HCT116 (cell line): ENCODE data around the gene PDE6D. TPM values are rescaled to one million over a fixed set of nuclear protein-coding genes. Genes with fewer than 3 reads are reported as not detected.

Experiments
- ATAC-seq: fragments of 200-7000 bp; cut with Tn5 transposase; 2 replicates; pipeline ENCODE4 v1.9.1; 2020; ENCODE audit warnings: mild to moderate bottlenecking, moderate library complexity
- BruUV-seq: library from RNA; stranded (reverse); fragments of 400-500 nt; replicated peaks from 2 replicates; lab custom pipeline; 2021; lab: Mats Ljungman, UMichigan
- CTCF ChIA-PET: fragments of 300-600 bp; sonication (Branson Sonifier 250); formaldehyde crosslinking; loops from one replicate; lab custom pipeline; 2021; ENCODE audit warnings: antibody characterized with exemption; lab: Charles Lee
- POLR2A ChIA-PET: fragments of 300-600, 350-600 bp; sonication (Branson Sonifier 250); formaldehyde crosslinking; loops from one replicate; lab custom pipeline; 2021; ENCODE audit warnings: antibody characterized with exemption; lab: Charles Lee
- RAD21 ChIA-PET, 2 experiments: fragments of 300-600 bp; sonication (Branson Sonifier 250); formaldehyde crosslinking; loops; one replicate each; lab custom pipeline; 2023; ENCODE audit warnings: low total read pairs in 2 of 2; ENCODE audit not compliant: uncharacterized antibody in 2 of 2, unreplicated experiment in 2 of 2, low non-redundant PET in 1 of 2; lab: Charles Lee
- DNase-seq: peaks from one replicate; pipeline ENCODE4 v3.0.0-alpha.2; 2010; ENCODE audit warnings: low read depth, low spot score
- H2AFZ ChIP-seq: fragments of 200-600 bp; shearing (Covaris generic), sonication (generic); 2 replicates; pipeline ENCODE4 v1.6.1; 2017; ENCODE audit warnings: low read depth, mixed run types, mixed read lengths, antibody characterized with exemption, low read length; ENCODE audit not compliant: poor library complexity, severe bottlenecking
- H3K27ac ChIP-seq: 2 replicates; pipeline ENCODE4 v1.5.1; 2012; ENCODE audit warnings: low read depth, low read length
- H3K27me3 ChIP-seq: fragments of 200-600 bp; sonication (generic); 2 replicates; pipeline ENCODE4 v1.6.1; 2016; ENCODE audit warnings: mixed run types, low read length, mixed read lengths; ENCODE audit not compliant: insufficient read depth
- H3K36me3 ChIP-seq, 2 experiments: fragments of 200-500 bp in 1 of 2; fragments of 200-600 bp in 1 of 2; sonication (Bioruptor generic) in 1 of 2; sonication (generic) in 1 of 2; 2 replicates each; pipeline versions ENCODE4 v1.5.1 to v1.6.1; 2014 to 2016; ENCODE audit warnings: low read length in 2 of 2, inconsistent platforms in 1 of 2, mixed read lengths in 1 of 2, mixed run types in 1 of 2; ENCODE audit not compliant: insufficient read depth in 2 of 2, control insufficient read depth in 1 of 2
- H3K4me1 ChIP-seq, 2 experiments: fragments of 200-600 bp in 1 of 2; sonication (generic) in 1 of 2; 2 replicates each; pipeline versions ENCODE4 v1.5.1 to v1.6.1; 2012 to 2017; ENCODE audit warnings: low read length in 2 of 2, inconsistent platforms in 1 of 2, mild to moderate bottlenecking in 1 of 2, mixed read lengths in 1 of 2, mixed run types in 1 of 2, moderate library complexity in 1 of 2; ENCODE audit not compliant: insufficient read depth in 2 of 2, control insufficient read depth in 1 of 2
- H3K4me2 ChIP-seq: fragments of 200-600 bp; sonication (generic); 2 replicates; pipeline ENCODE4 v1.6.1; 2017; ENCODE audit warnings: mixed run types, low read length, mixed read lengths
- H3K4me3 ChIP-seq, 2 experiments: fragments of 200-600 bp in 1 of 2; sonication (generic) in 1 of 2; replicated peaks in 1 of 2; 2 replicates each; pipeline ENCODE4 v1.5.1; 2011 to 2016; ENCODE audit warnings: low read length in 2 of 2, control low read depth in 1 of 2, low read depth in 1 of 2, mild to moderate bottlenecking in 1 of 2, mixed read lengths in 1 of 2, mixed run types in 1 of 2
- H3K79me2 ChIP-seq: fragments of 200-600 bp; sonication (generic); 2 replicates; pipeline ENCODE4 v1.6.1; 2017; ENCODE audit warnings: mild to moderate bottlenecking, mixed run types, low read length, moderate library complexity, mixed read lengths; ENCODE audit not compliant: insufficient read depth
- H3K9ac ChIP-seq: fragments of 200-600 bp; sonication (generic); 2 replicates; pipeline ENCODE4 v1.6.1; 2016; ENCODE audit warnings: low read length, mixed read lengths
- H3K9me2 ChIP-seq: fragments of 200-600 bp; sonication (generic), shearing (Covaris generic); 2 replicates; pipeline ENCODE4 v1.6.1; 2017; ENCODE audit warnings: mixed run types, mild to moderate bottlenecking, moderate library complexity; ENCODE audit not compliant: insufficient read depth
- H3K9me3 ChIP-seq, 2 experiments: fragments of 200-500 bp in 1 of 2; fragments of 200-600 bp in 1 of 2; sonication (Bioruptor generic) in 1 of 2; sonication (generic) in 1 of 2; 2 replicates each; pipeline ENCODE4 v1.6.1; 2014 to 2017; ENCODE audit warnings: low read length in 2 of 2, mixed read lengths in 2 of 2, inconsistent platforms in 1 of 2, low read depth in 1 of 2, mild to moderate bottlenecking in 1 of 2, mixed run types in 1 of 2, moderate library complexity in 1 of 2; ENCODE audit not compliant: control insufficient read depth in 1 of 2, insufficient read depth in 1 of 2
- H4K20me1 ChIP-seq: fragments of 200-600 bp; sonication (generic), shearing (Covaris generic); 2 replicates; pipeline ENCODE4 v1.6.1; 2017; ENCODE audit warnings: mixed run types, mild to moderate bottlenecking, moderate library complexity; ENCODE audit not compliant: insufficient read depth
- CBX3 ChIP-seq: IDR thresholded peaks from 2 replicates; pipeline ENCODE4 v1.6.1; 2012; ENCODE audit warnings: low read depth
- EZH2 ChIP-seq: fragments of 200-600 bp; sonication (generic); IDR thresholded peaks from 2 replicates; pipeline ENCODE4 v1.6.1; 2017; ENCODE audit warnings: antibody characterized with exemption, mixed run types
- POLR2AphosphoS5 ChIP-seq: IDR thresholded peaks from 2 replicates; pipeline ENCODE4 v1.6.1; 2011; ENCODE audit warnings: mild to moderate bottlenecking, low read depth, low read length, moderate library complexity
- RAD21 ChIP-seq: IDR thresholded peaks from 2 replicates; pipeline ENCODE4 v1.6.1; 2012; ENCODE audit warnings: low read depth, mild to moderate bottlenecking
- TCF7L2 ChIP-seq: IDR thresholded peaks from 2 replicates; pipeline ENCODE4 v1.7.0; 2011; ENCODE audit warnings: borderline replicate concordance, inconsistent platforms; ENCODE audit not compliant: insufficient read depth, insufficient read length; ENCODE audit errors: extremely low read depth
- YY1 ChIP-seq: IDR thresholded peaks from 2 replicates; pipeline ENCODE4 v1.6.1; 2011; ENCODE audit warnings: low read length, low read depth, moderate library complexity, mild to moderate bottlenecking; ENCODE audit not compliant: insufficient replicate concordance; ENCODE audit errors: extremely low read depth
- ZFX ChIP-seq: fragments of 450-650 bp; IDR thresholded peaks from 2 replicates; pipeline ENCODE4 v1.6.1; 2017
- intact Hi-C: fragments of 100-400 bp; cut with micrococcal nuclease; formaldehyde crosslinking; loops from 2 replicates; pipeline ENCODE4 v1.10.0; 2022
- total RNA-seq: library from RNA; stranded (reverse); gene quantifications from one replicate; pipeline ENCODE4 v1.2.1, GENCODE V29; 2021; ENCODE audit not compliant: unreplicated experiment
- TF ChIP-seq, protein P1 (sequence below): IDR thresholded peaks from 2 replicates; pipeline ENCODE4 v1.6.1; 2012; ENCODE audit warnings: low read depth
- TF ChIP-seq, protein P2 (sequence below), 3 experiments: fragments of 200-600 bp in 1 of 3; sonication (generic) in 1 of 3; IDR thresholded peaks in 2 of 3; conservative IDR thresholded peaks in 1 of 3; 2 replicates each; pipeline ENCODE4 v1.5.1; 2012 to 2017; ENCODE audit warnings: low read depth in 2 of 3, low read length in 2 of 3, antibody characterized with exemption in 1 of 3, borderline replicate concordance in 1 of 3, control low read depth in 1 of 3, mild to moderate bottlenecking in 1 of 3, mixed read lengths in 1 of 3, mixed run types in 1 of 3, moderate library complexity in 1 of 3; ENCODE audit not compliant: insufficient read depth in 1 of 3

PDE6D gene
- total RNA-seq, 1 experiment from 2014 or later = 26.6 TPM

DNA sequence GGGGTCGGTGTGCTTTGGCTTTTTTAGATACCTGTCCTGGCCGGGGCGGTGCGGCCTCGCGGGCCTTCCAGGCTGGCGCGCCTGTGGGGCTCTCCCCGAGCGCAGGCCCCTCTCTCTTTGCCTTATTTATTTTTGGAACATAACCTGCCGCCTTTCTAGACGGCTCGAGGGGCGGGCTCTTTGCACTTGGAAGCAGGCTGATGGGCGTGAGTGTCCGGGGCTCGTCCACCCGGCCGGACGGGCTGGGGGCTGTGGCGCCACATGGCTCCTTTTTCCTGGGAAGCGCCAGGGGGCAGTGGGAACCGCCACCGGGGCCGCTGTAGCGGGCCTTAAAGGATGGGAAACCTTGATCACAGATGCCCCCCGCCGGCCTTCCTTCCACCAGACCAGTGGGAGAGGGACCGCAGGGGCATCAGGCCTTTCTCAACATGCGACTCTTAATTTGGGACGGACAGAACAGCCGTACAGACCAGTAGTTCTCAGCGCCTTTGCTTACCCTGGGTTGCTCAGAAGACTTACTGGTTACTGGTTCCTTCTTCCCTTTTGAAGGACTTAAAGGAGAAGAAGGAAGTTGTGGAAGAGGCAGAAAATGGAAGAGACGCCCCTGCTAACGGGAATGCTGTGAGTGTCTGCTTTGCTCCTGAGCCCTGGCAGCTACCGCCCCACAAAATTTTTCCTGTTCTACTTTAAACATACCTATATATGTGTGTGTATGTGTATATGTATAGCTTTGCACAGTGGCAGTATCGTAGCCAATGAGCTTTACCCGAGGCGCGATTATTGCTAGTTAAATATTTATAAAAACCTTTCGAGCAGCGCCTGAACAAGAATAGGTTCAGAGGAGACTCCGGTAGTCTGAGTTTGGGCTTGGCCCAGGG, 70.0 kb downstream of the PDE6D start:
- TF ChIP-seq ZFX (peak; percentile 21; the same call in 1 of the 2 replicates), CBX3 (no peak)
- H3K9me2 ChIP-seq = no peaks in the 10 kb centered on the region
- H3K36me3 ChIP-seq = peaks cover 19 to 38% of the 10 kb centered on the region in 2 experiments
- H3K27ac ChIP-seq = peak overlapping the region; percentile 99
- no peak for DNase-seq
- no TSS peak for BruUV-seq
- no peak for ATAC-seq
- no peak overlapping the region for H2AFZ ChIP-seq
- H3K9ac ChIP-seq = peak overlapping the region; percentile 94
- H3K4me1 ChIP-seq = peaks cover 18 to 61% of the 10 kb centered on the region in 2 experiments
- ChIA-PET POLR2A (interaction anchor here (1.1 to 6.5 kb wide), 2 partner anchors 38 to 45 kb away, joined by 3 to 50 read pairs; no protein-coding TSS in a partner anchor), CTCF (no interaction called here), RAD21 (no interaction called here)
- H3K4me3 ChIP-seq = peak overlapping the region; percentile 69 to 94
- no peaks in the 10 kb centered on the region for H3K9me3 ChIP-seq
- intact Hi-C loops = no loop called here
- no peaks in the 10 kb centered on the region for H3K27me3 ChIP-seq
- peak overlapping the region; percentile 93 for H3K4me2 ChIP-seq
- H4K20me1 ChIP-seq = peaks cover 31% of the 10 kb centered on the region; the same call in 1 of the 2 replicates
- H3K79me2 ChIP-seq = peaks cover 52% of the 10 kb centered on the region

DNA sequence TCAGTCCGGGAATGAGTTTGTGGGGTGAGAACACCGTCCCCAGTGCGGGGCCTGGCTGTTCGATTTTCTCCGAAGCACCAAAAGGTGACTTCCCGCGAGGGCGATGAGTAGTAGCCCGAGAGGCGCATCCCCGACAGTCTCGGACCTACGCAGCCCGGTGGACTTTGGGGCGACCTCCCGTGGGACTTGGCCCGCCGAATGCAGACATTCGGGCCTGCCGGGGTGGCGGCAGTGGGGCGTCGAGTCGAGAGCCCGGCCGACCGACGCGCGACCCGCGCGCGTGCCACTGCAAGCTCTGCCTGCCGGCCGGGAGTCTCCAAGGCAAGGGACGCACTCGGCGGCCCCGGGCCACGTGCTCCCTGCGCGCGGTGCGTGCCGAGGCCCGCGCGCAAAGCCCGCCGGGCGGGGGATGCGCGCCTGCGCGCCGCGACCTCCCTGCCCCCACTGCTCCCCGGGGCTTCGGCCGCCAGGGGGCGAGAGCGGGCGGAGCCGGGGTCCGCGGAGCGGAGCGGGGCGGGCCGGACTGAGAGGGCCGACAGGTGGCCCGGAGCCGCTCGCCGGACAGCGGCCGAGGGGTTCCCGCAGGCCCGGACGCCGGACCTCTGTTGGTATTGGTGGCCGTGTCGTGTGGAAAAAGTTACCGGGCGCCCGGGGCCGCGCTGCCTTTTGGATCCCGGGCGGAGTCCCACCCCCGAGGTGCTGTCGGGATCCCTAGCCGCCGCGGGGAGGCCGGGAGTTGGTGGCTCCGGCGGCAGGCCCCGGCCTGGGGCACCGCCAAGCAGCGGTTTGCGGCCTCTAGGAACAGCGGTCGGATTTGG, 70.9 kb downstream of the PDE6D start:
- Histone ChIP-seq H2AFZ (no peak overlapping the region), H3K9me3 (no peaks in the 10 kb centered on the region), H3K4me3 (peak overlapping the region; percentile 69 to 94), H3K4me2 (peak overlapping the region; percentile 93), H3K9me2 (no peaks in the 10 kb centered on the region), H3K27me3 (no peaks in the 10 kb centered on the region), H3K4me1 (peaks cover 20 to 63% of the 10 kb centered on the region in 2 experiments), H3K36me3 (peaks cover 19 to 38% of the 10 kb centered on the region in 2 experiments), H4K20me1 (peaks cover 31% of the 10 kb centered on the region; the same call in 1 of the 2 replicates), H3K27ac (peak overlapping the region; percentile 99), H3K9ac (peak overlapping the region; percentile 94), H3K79me2 (peaks cover 58% of the 10 kb centered on the region)
- POLR2A ChIA-PET = interaction anchor here (5.5 kb wide), 1 partner anchor 38 kb away, joined by 34 read pairs; no protein-coding TSS in a partner anchor
- intact Hi-C loops = loop anchor here (5.0 kb wide), 1 partner anchor 248 kb away; the partner anchor contains the start of gene NCL
- CTCF ChIA-PET = interaction anchor here (1.0 kb wide), 1 partner anchor 67 kb away, joined by 4 read pairs; no protein-coding TSS in a partner anchor
- ATAC-seq (peak; percentile 1; the same call in 1 of the 2 replicates), DNase-seq (no peak)
- RAD21 ChIA-PET = no interaction called here
- no TSS peak for BruUV-seq
- TF ChIP-seq YY1 (no peak), POLR2AphosphoS5 (peak; percentile 56), TCF7L2 (peak; percentile 7), EZH2 (no peak), ZFX (peak; percentile 75), RAD21 (no peak)
- TF ChIP-seq, protein P1, sequence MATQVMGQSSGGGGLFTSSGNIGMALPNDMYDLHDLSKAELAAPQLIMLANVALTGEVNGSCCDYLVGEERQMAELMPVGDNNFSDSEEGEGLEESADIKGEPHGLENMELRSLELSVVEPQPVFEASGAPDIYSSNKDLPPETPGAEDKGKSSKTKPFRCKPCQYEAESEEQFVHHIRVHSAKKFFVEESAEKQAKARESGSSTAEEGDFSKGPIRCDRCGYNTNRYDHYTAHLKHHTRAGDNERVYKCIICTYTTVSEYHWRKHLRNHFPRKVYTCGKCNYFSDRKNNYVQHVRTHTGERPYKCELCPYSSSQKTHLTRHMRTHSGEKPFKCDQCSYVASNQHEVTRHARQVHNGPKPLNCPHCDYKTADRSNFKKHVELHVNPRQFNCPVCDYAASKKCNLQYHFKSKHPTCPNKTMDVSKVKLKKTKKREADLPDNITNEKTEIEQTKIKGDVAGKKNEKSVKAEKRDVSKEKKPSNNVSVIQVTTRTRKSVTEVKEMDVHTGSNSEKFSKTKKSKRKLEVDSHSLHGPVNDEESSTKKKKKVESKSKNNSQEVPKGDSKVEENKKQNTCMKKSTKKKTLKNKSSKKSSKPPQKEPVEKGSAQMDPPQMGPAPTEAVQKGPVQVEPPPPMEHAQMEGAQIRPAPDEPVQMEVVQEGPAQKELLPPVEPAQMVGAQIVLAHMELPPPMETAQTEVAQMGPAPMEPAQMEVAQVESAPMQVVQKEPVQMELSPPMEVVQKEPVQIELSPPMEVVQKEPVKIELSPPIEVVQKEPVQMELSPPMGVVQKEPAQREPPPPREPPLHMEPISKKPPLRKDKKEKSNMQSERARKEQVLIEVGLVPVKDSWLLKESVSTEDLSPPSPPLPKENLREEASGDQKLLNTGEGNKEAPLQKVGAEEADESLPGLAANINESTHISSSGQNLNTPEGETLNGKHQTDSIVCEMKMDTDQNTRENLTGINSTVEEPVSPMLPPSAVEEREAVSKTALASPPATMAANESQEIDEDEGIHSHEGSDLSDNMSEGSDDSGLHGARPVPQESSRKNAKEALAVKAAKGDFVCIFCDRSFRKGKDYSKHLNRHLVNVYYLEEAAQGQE = no peak
- TF ChIP-seq, protein P2, sequence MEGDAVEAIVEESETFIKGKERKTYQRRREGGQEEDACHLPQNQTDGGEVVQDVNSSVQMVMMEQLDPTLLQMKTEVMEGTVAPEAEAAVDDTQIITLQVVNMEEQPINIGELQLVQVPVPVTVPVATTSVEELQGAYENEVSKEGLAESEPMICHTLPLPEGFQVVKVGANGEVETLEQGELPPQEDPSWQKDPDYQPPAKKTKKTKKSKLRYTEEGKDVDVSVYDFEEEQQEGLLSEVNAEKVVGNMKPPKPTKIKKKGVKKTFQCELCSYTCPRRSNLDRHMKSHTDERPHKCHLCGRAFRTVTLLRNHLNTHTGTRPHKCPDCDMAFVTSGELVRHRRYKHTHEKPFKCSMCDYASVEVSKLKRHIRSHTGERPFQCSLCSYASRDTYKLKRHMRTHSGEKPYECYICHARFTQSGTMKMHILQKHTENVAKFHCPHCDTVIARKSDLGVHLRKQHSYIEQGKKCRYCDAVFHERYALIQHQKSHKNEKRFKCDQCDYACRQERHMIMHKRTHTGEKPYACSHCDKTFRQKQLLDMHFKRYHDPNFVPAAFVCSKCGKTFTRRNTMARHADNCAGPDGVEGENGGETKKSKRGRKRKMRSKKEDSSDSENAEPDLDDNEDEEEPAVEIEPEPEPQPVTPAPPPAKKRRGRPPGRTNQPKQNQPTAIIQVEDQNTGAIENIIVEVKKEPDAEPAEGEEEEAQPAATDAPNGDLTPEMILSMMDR (IDR thresholded peaks at IDR 0.05 in 2 of 3, conservative IDR thresholded peaks at IDR 0.05 in 1 of 3; ENCODE audit: borderline replicate concordance in 1 of 3, insufficient read depth in 1 of 3, low read depth in 2 of 3, low read length in 2 of 3) = peak in 2 of 3 experiments; percentile 42 to 59; a peak in 4 of 6 replicates
